ENCODE data around the gene CBX5.

Gene CBX5

DNA sequence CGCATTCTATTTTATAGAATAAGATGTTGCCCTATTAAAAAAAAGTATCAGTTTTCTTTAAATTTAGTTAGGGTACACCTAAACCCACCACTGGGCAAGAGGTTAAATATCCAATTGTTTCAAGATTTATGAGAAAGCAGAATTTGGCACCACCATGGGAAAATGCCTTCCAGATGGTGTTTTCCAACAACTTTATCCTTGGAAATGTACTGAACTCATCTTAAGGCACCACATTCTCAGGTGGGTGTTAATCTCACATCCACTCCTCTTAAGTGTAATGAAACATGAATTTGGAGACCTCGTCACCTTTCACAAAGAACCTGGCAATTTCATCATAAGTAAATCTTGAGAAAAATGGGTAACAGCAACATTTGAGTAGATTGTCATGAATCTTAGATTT lies 13.1 kb downstream of the CBX5 start:
- H3K9ac ChIP-seq (ENCODE audit: low read length): no peak overlapping the region
- H2AK5ac ChIP-seq (ENCODE audit: low read length): no peak overlapping the region
- no peak overlapping the region for H2AFZ ChIP-seq (ENCODE audit: insufficient read depth, low read length, poor library complexity)
- no peak overlapping the region for H3K18ac ChIP-seq (ENCODE audit: low read length)
- H3K4ac ChIP-seq (ENCODE audit: low read depth, low read length): no peak overlapping the region
- peaks cover 9% of the 10 kb centered on the region for H3K79me1 ChIP-seq (ENCODE audit: low read length)
- peaks cover 7 to 18% of the 10 kb centered on the region in 2 experiments for H3K4me1 ChIP-seq (ENCODE audit: control insufficient read depth in 1 of 2, insufficient read depth in 2 of 2, low read length in 2 of 2)
- 100% methylated on average over 1 of the region's 2 CpGs for WGBS (ENCODE audit: extremely low coverage, insufficient coverage, insufficient read length)
- H3K4me2 ChIP-seq (ENCODE audit: low read length): no peak overlapping the region
- H3K9me3 ChIP-seq (ENCODE audit: insufficient read depth, low read depth, low read length): no peaks in the 10 kb centered on the region
- H3K27me3 ChIP-seq (ENCODE audit: insufficient read depth, low read length): no peaks in the 10 kb centered on the region
- peaks cover 4% of the 10 kb centered on the region for H3K79me2 ChIP-seq (ENCODE audit: control insufficient read depth, insufficient read depth, low read length, poor library complexity)
- no peak overlapping the region for H2BK120ac ChIP-seq (ENCODE audit: insufficient read depth, low read length, poor library complexity)
- no peak overlapping the region for H3K23ac ChIP-seq (ENCODE audit: low read length)
- H2BK5ac ChIP-seq (ENCODE audit: low read depth, low read length, poor library complexity): no peak overlapping the region
- H4K8ac ChIP-seq (ENCODE audit: low read depth, low read length): no peak overlapping the region
- H4K12ac ChIP-seq (ENCODE audit: low read depth, low read length): no peak overlapping the region
- H3K27ac ChIP-seq (ENCODE audit: low read depth, low read length): no peak overlapping the region
- H3K14ac ChIP-seq (ENCODE audit: low read length): no peak overlapping the region
- H2BK12ac ChIP-seq (ENCODE audit: low read length): no peak overlapping the region
- peaks cover 4 to 6% of the 10 kb centered on the region in 2 experiments for H3K36me3 ChIP-seq (ENCODE audit: control insufficient read depth in 1 of 2, insufficient read depth in 2 of 2, low read length in 2 of 2)
- no peak for DNase-seq
- no peak overlapping the region for H4K91ac ChIP-seq (ENCODE audit: low read depth, low read length)
- no peak overlapping the region for H3K4me3 ChIP-seq (ENCODE audit: low read depth, low read length)

DNA sequence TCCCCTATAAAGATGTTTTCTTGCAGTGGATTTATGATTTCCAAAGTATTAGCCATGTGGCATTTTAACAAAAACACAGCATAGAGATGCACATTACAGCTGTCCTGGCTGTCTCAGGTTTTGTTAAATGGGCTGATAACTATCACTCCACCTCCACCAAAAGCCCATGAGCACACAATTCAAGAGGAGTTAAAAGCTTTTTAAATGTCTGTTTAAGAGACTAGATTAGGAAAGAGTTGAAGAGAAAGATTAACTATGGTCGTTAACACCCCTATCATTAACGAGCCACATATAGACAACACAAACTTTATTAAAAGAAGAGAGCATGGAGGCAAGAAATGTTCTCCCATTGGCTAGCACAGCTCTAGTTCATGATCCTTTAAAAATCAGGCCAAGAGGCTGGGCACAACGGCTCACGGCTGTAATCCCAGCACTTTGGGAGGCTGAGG lies 14.5 kb downstream of the CBX5 start:
- H3K36me3 ChIP-seq (ENCODE audit: control insufficient read depth in 1 of 2, insufficient read depth in 2 of 2, low read length in 2 of 2): peaks cover 4 to 6% of the 10 kb centered on the region in 2 experiments
- no peaks in the 10 kb centered on the region for H3K27me3 ChIP-seq (ENCODE audit: insufficient read depth, low read length)
- no peak overlapping the region for H2BK12ac ChIP-seq (ENCODE audit: low read length)
- H4K8ac ChIP-seq (ENCODE audit: low read depth, low read length): no peak overlapping the region
- H3K4me2 ChIP-seq (ENCODE audit: low read length): no peak overlapping the region
- H3K79me1 ChIP-seq (ENCODE audit: low read length): peaks cover 11% of the 10 kb centered on the region
- H3K27ac ChIP-seq (ENCODE audit: low read depth, low read length): no peak overlapping the region
- WGBS (ENCODE audit: extremely low coverage, insufficient coverage, insufficient read length): no CpG with 5 or more reads among the region's 4 CpGs
- H3K4ac ChIP-seq (ENCODE audit: low read depth, low read length): no peak overlapping the region
- H3K9me3 ChIP-seq (ENCODE audit: insufficient read depth, low read depth, low read length): no peaks in the 10 kb centered on the region
- H3K18ac ChIP-seq (ENCODE audit: low read length): no peak overlapping the region
- H2AFZ ChIP-seq (ENCODE audit: insufficient read depth, low read length, poor library complexity): no peak overlapping the region
- H3K23ac ChIP-seq (ENCODE audit: low read length): no peak overlapping the region
- H4K91ac ChIP-seq (ENCODE audit: low read depth, low read length): peak overlapping the region; percentile 32
- no peak overlapping the region for H4K12ac ChIP-seq (ENCODE audit: low read depth, low read length)
- no peak overlapping the region for H2AK5ac ChIP-seq (ENCODE audit: low read length)
- no peak overlapping the region for H3K4me3 ChIP-seq (ENCODE audit: low read depth, low read length)
- H2BK120ac ChIP-seq (ENCODE audit: insufficient read depth, low read length, poor library complexity): no peak overlapping the region
- H3K14ac ChIP-seq (ENCODE audit: low read length): no peak overlapping the region
- no peak overlapping the region for H2BK5ac ChIP-seq (ENCODE audit: low read depth, low read length, poor library complexity)
- peaks cover 4% of the 10 kb centered on the region for H3K79me2 ChIP-seq (ENCODE audit: control insufficient read depth, insufficient read depth, low read length, poor library complexity)
- DNase-seq: no peak
- H3K9ac ChIP-seq (ENCODE audit: low read length): no peak overlapping the region
- peaks cover 7 to 18% of the 10 kb centered on the region in 2 experiments for H3K4me1 ChIP-seq (ENCODE audit: control insufficient read depth in 1 of 2, insufficient read depth in 2 of 2, low read length in 2 of 2)

DNA sequence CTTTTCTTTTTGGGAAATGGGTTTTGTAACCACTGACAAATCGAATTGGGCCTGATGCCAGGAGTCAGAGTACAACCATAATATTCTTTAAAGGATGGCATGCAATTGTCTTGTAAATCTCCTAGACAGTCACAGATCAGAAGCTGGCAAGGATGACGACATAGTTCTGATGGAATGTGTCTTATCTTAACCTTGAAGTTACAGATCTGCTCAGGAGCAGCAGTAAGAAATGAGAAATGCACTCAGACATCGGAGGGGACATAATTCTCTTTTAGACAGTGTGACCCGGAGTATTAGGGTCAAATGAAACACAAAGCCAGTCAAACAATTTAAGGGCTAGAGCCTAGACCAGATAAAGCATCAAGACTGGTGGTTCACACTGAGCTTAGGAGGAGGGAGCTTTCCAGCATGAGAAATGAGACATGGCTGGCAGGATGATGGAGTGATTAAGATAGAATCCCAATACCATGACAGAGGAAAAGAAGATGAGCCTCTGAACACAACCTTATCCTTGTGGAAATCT lies 17.5 kb downstream of the CBX5 start:
- H3K4ac ChIP-seq (ENCODE audit: low read depth, low read length): no peak overlapping the region
- H3K14ac ChIP-seq (ENCODE audit: low read length): no peak overlapping the region
- H4K8ac ChIP-seq (ENCODE audit: low read depth, low read length): no peak overlapping the region
- WGBS (ENCODE audit: extremely low coverage, insufficient coverage, insufficient read length): no CpG with 5 or more reads among the region's 4 CpGs
- no peak overlapping the region for H2BK12ac ChIP-seq (ENCODE audit: low read length)
- H4K91ac ChIP-seq (ENCODE audit: low read depth, low read length): no peak overlapping the region
- no peak overlapping the region for H3K9ac ChIP-seq (ENCODE audit: low read length)
- no peak overlapping the region for H3K23ac ChIP-seq (ENCODE audit: low read length)
- H2BK5ac ChIP-seq (ENCODE audit: low read depth, low read length, poor library complexity): peak overlapping the region; percentile 88
- peaks cover 8 to 22% of the 10 kb centered on the region in 2 experiments for H3K4me1 ChIP-seq (ENCODE audit: control insufficient read depth in 1 of 2, insufficient read depth in 2 of 2, low read length in 2 of 2)
- H3K18ac ChIP-seq (ENCODE audit: low read length): no peak overlapping the region
- H3K36me3 ChIP-seq (ENCODE audit: control insufficient read depth in 1 of 2, insufficient read depth in 2 of 2, low read length in 2 of 2): peaks cover 4 to 5% of the 10 kb centered on the region in 2 experiments
- H3K27me3 ChIP-seq (ENCODE audit: insufficient read depth, low read length): no peaks in the 10 kb centered on the region
- peaks cover 29% of the 10 kb centered on the region for H3K79me1 ChIP-seq (ENCODE audit: low read length)
- peak overlapping the region; percentile 43 for H3K4me2 ChIP-seq (ENCODE audit: low read length)
- no peak overlapping the region for H2AFZ ChIP-seq (ENCODE audit: insufficient read depth, low read length, poor library complexity)
- peak; percentile 33 to 76 for DNase-seq
- peak overlapping the region; percentile 83 for H3K27ac ChIP-seq (ENCODE audit: low read depth, low read length)
- H2BK120ac ChIP-seq (ENCODE audit: insufficient read depth, low read length, poor library complexity): peak overlapping the region; percentile 49
- no peak overlapping the region for H3K4me3 ChIP-seq (ENCODE audit: low read depth, low read length)
- H2AK5ac ChIP-seq (ENCODE audit: low read length): no peak overlapping the region
- no peak overlapping the region for H4K12ac ChIP-seq (ENCODE audit: low read depth, low read length)
- peaks cover 6% of the 10 kb centered on the region for H3K79me2 ChIP-seq (ENCODE audit: control insufficient read depth, insufficient read depth, low read length, poor library complexity)
- H3K9me3 ChIP-seq (ENCODE audit: insufficient read depth, low read depth, low read length): no peaks in the 10 kb centered on the region

DNA sequence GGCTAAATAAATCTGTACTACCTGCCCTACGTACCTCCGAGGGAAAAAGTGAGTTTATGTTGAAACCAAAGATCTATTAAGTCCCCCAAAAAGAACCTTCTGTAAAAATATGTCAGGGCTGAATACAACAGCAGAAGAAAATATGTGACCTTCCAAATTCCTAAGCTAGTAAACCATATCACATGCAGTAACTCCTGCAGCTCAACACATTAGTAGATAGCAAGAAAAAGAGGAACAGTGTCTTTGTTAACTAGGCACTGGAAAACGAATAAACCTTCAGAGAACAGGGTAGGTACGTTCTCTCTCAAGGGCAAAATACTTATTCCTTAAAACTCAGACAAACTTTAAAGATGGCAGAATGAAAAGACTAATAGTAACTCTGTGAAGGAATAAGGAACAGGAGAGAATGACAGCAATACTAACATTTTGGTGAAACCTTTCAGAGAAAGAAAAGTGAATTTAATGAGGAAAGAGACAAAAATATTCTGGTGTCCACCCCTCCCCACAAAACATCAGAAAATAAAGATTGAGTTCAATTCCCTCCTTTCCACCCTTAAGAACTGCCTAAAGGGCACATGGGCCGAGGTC lies 18.0 kb downstream of the CBX5 start:
- Histone ChIP-seq H2AK5ac (ENCODE audit: low read length) (no peak overlapping the region), H3K79me1 (ENCODE audit: low read length) (peaks cover 32% of the 10 kb centered on the region), H3K4ac (ENCODE audit: low read depth, low read length) (no peak overlapping the region), H3K9me3 (ENCODE audit: insufficient read depth, low read depth, low read length) (no peaks in the 10 kb centered on the region), H3K27ac (ENCODE audit: low read depth, low read length) (peak overlapping the region; percentile 83), H4K8ac (ENCODE audit: low read depth, low read length) (no peak overlapping the region), H3K18ac (ENCODE audit: low read length) (no peak overlapping the region), H2BK120ac (ENCODE audit: insufficient read depth, low read length, poor library complexity) (peak overlapping the region; percentile 49), H3K14ac (ENCODE audit: low read length) (no peak overlapping the region), H3K4me2 (ENCODE audit: low read length) (peak overlapping the region; percentile 43), H4K91ac (ENCODE audit: low read depth, low read length) (no peak overlapping the region), H3K36me3 (ENCODE audit: control insufficient read depth in 1 of 2, insufficient read depth in 2 of 2, low read length in 2 of 2) (peaks cover 4 to 5% of the 10 kb centered on the region in 2 experiments), H2BK5ac (ENCODE audit: low read depth, low read length, poor library complexity) (peak overlapping the region; percentile 88), H3K23ac (ENCODE audit: low read length) (no peak overlapping the region), H3K4me3 (ENCODE audit: low read depth, low read length) (no peak overlapping the region), H4K12ac (ENCODE audit: low read depth, low read length) (no peak overlapping the region), H2AFZ (ENCODE audit: insufficient read depth, low read length, poor library complexity) (no peak overlapping the region), H2BK12ac (ENCODE audit: low read length) (no peak overlapping the region), H3K4me1 (ENCODE audit: control insufficient read depth in 1 of 2, insufficient read depth in 2 of 2, low read length in 2 of 2) (peaks cover 10 to 26% of the 10 kb centered on the region in 2 experiments), H3K9ac (ENCODE audit: low read length) (no peak overlapping the region), H3K27me3 (ENCODE audit: insufficient read depth, low read length) (no peaks in the 10 kb centered on the region), H3K79me2 (ENCODE audit: control insufficient read depth, insufficient read depth, low read length, poor library complexity) (peaks cover 6% of the 10 kb centered on the region)
- WGBS (ENCODE audit: extremely low coverage, insufficient coverage, insufficient read length): no CpG with 5 or more reads among the region's 5 CpGs
- DNase-seq: no peak
